ENCODE results near the gene DST.

- TF ChIP-seq CTCF (IDR thresholded peaks at IDR 0.05) (no peak), ZFX (IDR thresholded peaks at IDR 0.05; ENCODE audit: borderline replicate concordance) (no peak)
These were observed 45.8 kb upstream of the DST start for GRCh38 chr6:56688521-56688920.
